Femur (tissue), 1 donor: Measurements from ENCODE around the gene DNAJC1.
"Not testable (repeated sequence)": the region's sequence is repeated elsewhere in the genome, so short reads cannot be mapped to it uniquely, and the experiment has no call there.

Experiments used
- DNase-seq: peaks from one replicate; pipeline ENCODE4 v3.0.0-alpha.2; 2017

Gene DNAJC1

GRCh38 chr10:21895932-21896331, 107.6 kb downstream of the DNAJC1 start:
- DNase-seq: no peak

GRCh38 chr10:21894648-21895342, 108.7 kb downstream of the DNAJC1 start:
- DNase-seq: no peak

- no peak for DNase-seq
These were observed 112.1 kb downstream of the DNAJC1 start for GRCh38 chr10:21891439-21891838.

GRCh38 chr10:21889477-21890275, 113.9 kb downstream of the DNAJC1 start:
- DNase-seq: no peak

GRCh38 chr10:21888959-21889358, 114.6 kb downstream of the DNAJC1 start:
- no peak for DNase-seq

- DNase-seq: no peak
These were observed 117.6 kb downstream of the DNAJC1 start for GRCh38 chr10:21885940-21886339.

GRCh38 chr10:21873198-21873597, 130.3 kb downstream of the DNAJC1 start:
- DNase-seq: no peak

- not testable (repeated sequence) for DNase-seq
These were observed 130.8 kb downstream of the DNAJC1 start for GRCh38 chr10:21872771-21873170.

- DNase-seq: no peak
These were observed 132.7 kb downstream of the DNAJC1 start for GRCh38 chr10:21870849-21871248.

- DNase-seq: not testable (repeated sequence)
These were observed 134.4 kb downstream of the DNAJC1 start for GRCh38 chr10:21869087-21869486.

GRCh38 chr10:21860718-21861117, 142.8 kb downstream of the DNAJC1 start:
- DNase-seq: no peak

GRCh38 chr10:21858455-21858854, 145.1 kb downstream of the DNAJC1 start:
- no peak for DNase-seq

- no peak for DNase-seq
These were observed 153.9 kb downstream of the DNAJC1 start for GRCh38 chr10:21849607-21850006.

- DNase-seq: no peak
These were observed 159.9 kb downstream of the DNAJC1 start for GRCh38 chr10:21843645-21844044.

- not testable (repeated sequence) for DNase-seq
These were observed 162.3 kb downstream of the DNAJC1 start for GRCh38 chr10:21841273-21841672.

- DNase-seq: not testable (repeated sequence)
These were observed 166.0 kb downstream of the DNAJC1 start for GRCh38 chr10:21837487-21837886.

GRCh38 chr10:21834574-21834973, 169.0 kb downstream of the DNAJC1 start:
- not testable (repeated sequence) for DNase-seq

- no peak for DNase-seq
These were observed 170.8 kb downstream of the DNAJC1 start for GRCh38 chr10:21832821-21833130.

GRCh38 chr10:21831986-21832820, 171.3 kb downstream of the DNAJC1 start:
- DNase-seq: no peak

- no peak for DNase-seq
These were observed 173.5 kb downstream of the DNAJC1 start for GRCh38 chr10:21830037-21830436.

GRCh38 chr10:21827308-21827707, 176.2 kb downstream of the DNAJC1 start:
- no peak for DNase-seq

GRCh38 chr10:21826725-21827124, 176.8 kb downstream of the DNAJC1 start:
- DNase-seq: no peak

- DNase-seq: no peak
These were observed 178.2 kb downstream of the DNAJC1 start for GRCh38 chr10:21825345-21825744.

GRCh38 chr10:21824409-21824808, 179.1 kb downstream of the DNAJC1 start:
- DNase-seq: no peak
